HG02970 (cell line): ENCODE data around the gene ERICH4.
"Not testable (repeated sequence)": the region's sequence is repeated elsewhere in the genome, so short reads cannot be mapped to it uniquely, and the experiment has no call there.

Experiments used
- ATAC-seq: cut with Tn5 transposase; IDR thresholded peaks from one replicate; pipeline ENCODE4 v1.9.1; 2021; ENCODE audit warnings: mild to moderate bottlenecking, moderate library complexity, moderate number of reproducible peaks; ENCODE audit not compliant: unreplicated experiment, low FRiP score

The ERICH4 gene

DNA sequence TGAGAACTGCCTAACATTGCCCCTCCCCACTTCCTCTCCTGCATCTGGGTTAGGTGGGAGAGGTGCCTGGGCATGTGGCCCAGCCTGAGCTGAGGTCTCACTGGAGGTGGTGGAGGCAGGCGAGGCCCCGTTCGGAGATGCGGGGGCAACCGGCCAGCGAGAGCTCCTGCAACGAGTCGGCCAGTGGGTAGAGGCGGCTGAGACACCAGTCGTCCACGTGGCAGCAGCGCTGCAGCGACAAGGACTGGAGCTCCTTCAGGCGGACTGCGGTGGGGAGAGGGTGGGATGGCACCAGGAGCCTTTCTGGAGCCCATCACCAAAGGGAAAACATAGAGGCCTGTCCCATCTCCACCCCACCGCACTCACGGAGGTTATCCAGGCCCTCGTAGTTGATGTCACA is 9.8 kb upstream of the ERICH4 start:
- ATAC-seq: no peak

DNA sequence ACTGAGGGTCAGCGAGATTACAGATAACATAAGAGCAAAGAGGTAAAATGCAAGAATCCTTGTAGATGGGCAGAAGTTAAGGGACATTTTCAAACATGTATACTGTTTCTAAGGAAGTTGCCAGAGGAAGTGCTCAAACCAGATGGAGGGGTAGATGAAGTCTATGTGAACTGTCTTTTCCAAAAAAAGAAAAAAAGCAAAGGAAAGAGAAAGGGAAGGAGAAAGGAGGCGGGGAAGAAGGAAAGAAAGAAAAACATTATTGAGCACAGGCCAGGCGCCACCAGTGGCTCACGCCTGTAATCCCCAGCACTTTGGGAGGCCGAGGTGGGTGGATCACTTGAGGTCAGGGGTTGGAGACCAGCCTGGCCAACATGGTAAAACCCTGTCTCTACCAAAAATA is 8.5 kb upstream of the ERICH4 start:
- no peak for ATAC-seq

DNA sequence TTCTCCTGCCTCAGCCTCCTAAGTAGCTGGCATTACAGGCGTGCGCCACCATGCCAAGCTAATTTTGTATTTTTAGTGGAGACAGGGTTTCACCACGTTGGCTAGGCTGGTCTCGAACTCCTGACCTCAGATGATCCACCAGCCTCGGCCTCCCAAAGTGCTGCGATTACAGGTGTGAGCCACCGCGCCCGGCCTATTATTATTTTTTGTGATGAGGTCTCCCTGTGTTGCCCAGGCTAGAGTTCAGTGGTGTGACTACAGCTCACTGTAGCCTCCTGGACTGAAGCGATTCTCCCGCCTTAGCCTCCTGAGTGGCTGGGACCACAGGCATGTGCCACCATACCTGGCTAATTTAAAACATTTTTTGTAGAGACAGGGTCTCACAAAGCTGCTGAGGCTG is 7.6 kb upstream of the ERICH4 start:
- ATAC-seq: not testable (repeated sequence)

DNA sequence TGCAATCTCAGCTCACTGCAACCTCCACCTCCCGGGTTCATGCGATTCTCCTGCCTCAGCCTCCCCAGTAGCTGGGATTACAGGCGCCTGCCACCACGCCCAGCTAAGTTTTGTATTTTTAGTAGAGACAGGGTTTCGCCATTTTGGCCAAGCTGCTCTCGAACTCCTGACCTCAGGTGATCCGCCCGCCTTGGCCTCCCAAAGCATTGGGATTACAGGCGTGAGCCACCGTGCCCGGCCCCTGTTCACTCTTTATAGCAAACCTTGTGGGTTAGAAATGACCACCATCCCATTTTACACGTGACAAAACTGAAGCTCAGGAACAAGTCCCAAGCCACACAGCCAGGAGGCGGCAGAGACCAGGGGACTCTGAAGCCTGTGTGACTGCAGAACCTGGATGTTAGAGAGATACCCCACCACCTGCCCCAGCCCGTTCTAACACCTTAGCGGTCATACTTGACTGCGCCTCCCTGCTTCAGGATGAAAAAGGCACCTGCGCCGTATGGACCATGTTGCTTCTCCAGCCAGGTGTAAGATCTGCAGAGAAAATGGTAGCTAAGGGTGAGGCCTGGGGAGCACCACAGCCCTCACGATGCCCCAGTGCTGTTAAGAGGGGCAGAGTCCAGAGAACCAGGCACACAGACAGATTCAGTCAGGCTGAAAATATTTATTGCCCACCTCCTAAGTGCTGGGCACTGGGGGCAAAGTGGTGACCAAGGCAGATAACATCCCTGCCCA is 6.9 kb upstream of the ERICH4 start:
- ATAC-seq: no peak

DNA sequence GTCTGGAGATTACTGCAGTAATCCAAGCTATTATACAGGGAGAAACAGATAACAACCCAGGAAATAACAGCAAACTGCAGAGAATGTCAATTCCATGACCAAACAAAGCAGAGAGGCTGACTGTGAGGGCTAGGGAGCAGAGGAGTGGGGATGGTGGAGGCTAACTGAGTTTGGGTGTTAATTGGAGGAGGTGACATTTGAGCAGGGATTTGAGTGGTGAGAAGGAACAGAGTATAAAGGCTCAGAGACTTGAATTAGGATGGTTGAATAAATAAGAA is 6.3 kb upstream of the ERICH4 start:
- ATAC-seq: no peak

DNA sequence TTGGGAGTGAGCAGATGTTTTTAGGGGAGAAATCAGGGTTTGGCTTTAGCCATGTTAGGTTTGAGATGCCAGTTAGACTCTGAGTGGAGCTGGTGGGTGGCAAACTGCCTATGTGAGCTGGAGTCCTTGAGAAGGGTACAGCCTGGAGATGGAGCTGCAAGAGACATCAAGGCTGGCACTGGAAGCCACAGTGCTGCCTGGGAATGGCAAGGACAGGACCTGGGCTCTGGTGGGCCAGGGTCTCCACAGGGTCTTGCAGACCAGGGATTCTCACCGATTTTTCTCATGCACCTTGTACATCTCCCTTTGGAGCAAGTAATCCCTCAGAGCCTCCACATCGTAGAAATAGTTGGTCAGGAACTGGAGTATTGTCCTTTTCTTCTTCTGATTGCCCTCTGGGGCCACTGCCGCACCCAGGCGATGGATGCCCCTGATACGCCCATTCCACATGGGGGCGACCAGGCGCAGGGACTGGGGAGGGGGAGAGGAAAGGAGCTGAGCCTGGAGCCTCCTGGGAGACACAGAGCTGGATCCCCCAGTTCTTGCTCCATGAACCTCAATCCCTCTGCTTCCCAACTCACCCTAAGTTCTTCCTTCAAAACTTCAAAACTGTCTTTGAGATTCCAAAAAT is 4.9 kb upstream of the ERICH4 start:
- ATAC-seq: no peak

DNA sequence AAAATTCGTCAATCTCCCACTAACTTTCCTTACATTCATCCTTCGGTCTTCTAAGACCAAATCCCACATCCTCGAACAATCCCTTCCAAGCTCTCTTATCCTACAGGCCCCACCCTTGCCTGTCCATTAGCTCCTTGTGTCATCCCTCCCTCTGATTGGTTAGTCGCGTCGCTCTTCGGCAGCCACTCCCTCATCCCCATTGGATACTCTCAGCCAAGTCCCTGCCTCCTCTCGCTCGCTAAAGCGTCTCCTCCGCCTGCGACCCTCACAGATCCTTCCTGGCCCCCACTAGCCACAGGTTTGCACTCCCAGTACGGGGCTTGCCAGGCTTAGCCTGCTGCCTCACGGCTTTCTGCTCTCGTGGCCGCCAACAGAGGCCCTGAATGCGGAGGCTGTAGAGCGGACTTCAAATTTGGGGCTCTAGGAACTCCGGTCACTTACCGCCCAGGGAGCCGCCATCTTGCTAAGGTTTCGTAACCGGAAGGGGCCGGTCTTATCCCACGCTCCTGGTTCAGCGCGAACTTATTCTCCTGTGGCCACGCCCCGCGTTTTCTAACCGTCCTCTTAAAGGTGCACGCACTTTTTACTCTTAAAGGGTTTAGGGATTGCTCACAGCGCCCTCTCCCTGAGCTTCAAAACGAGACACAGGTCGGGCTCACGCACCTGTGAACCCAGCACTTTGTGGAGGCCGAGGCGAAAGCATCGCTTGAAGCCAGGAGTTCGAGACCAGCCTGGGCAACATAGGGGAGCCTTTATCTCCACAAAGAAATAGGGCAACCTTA is 3.3 kb upstream of the ERICH4 start, which contains the start of gene DMAC2:
DMAC2 (minus strand) TSS at position 472 of the 782 bp plus-strand sequence; CDS start at position 459, 13 bp downstream.
- ATAC-seq: peak; percentile 76

DNA sequence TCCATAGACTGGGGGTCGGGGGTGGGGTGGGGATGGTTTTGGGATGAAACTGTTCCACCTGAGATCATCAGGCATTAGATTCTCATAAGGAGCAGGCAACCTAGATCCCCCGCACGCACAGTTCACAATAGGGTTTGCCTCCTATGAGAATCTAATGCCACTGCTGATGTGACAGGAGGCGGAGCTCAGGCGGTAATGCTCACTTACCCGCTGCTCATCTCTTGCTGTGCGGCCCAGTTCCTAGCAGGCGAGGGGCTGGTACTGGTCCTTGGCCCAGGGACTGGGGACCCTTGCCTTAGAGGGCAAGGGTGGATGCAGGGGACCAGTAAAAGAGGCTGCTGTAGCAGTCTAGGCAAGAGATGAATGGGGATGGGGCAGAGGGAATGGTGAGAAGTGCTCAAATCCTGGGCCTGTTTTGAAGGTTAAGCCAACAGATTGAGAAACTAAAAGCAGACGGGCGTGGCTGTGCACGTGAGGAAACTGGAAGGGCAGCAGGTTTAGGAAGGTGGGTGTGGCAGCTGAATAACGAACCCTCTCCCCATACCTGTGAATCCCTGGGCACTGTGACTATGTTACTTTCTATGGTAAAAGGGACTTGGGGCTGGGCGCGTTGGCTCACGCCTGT is 1.5 kb upstream of the ERICH4 start:
- no peak for ATAC-seq

DNA sequence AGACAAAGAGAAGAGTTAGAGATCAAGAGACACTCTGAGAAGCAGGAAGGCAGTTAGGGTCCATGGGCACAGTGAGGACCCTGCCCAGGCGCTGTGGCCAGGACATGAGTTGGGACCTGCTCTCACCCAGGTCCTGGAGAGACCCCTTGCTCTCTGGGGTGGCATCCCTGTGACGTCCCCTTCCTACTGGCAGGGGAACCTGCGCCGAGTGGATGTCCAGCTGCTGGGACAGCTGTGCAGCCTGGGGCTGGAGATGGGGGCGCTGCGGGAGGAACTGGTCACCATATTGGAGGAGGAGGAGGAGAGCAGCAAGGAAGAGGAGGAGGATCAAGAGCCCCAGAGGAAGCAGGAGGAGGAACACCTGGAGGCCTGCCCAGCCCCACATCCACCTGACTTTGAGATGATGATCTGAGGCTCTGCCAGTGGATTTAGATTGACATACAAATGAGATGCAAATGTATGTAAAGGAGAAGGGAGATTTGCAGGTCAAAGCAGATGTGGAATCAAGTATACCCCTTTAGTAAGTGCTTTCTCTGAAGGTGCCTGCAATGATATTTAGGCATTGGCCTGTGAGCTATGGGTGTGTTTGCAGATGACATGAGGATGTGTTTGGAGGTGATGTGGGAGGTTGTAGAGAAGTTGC is 978 bp downstream of the ERICH4 start:
- no peak for ATAC-seq

DNA sequence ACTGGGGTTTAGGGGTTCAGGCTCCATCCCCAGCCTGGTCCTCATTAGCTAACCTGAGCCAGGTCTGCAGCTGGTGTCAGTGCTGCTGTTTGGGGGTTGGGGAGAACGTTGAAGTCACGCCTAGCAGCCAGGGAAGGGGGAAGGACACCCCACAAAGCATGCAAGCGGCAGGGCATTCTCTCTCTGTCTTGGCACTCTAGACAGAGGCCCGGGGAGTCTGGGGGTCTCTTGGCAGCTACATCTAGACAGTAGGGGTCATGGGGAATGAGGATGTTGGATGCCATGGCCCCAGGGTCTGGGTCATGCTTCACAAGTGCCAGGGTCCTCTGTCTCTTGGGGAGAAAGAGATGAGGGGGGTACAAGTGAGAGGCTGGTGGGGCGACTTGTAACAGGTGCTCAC is 2.6 kb downstream of the ERICH4 start:
- ATAC-seq: no peak

DNA sequence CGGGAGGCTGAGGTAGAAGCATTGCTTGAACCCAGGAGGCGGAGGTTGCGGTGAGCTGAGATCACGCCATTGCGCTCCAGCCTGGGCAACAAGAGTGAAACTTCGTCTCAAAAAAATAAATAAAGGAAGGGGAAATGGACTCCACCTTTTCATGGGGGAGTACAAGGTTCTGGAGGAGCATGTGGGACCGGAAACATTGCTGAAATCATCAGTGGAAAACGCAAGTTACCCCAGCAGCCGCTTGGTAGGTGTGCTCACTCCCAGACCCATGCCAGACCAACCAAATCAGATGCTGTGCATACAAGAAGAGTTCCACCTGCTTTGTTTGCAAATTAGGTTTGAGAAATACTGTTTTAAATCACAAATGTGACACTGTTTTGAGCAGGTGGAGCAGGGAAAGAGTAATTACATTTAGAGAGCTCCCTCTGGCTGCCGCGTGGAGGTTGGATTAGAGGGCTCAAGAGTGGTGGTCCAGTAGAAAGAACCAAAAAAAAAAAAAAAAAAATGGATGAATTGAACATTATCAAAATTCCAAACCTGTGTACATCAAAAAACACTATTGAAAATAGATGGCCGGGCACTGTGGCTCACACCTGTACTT is 4.9 kb downstream of the ERICH4 start:
- no peak for ATAC-seq

DNA sequence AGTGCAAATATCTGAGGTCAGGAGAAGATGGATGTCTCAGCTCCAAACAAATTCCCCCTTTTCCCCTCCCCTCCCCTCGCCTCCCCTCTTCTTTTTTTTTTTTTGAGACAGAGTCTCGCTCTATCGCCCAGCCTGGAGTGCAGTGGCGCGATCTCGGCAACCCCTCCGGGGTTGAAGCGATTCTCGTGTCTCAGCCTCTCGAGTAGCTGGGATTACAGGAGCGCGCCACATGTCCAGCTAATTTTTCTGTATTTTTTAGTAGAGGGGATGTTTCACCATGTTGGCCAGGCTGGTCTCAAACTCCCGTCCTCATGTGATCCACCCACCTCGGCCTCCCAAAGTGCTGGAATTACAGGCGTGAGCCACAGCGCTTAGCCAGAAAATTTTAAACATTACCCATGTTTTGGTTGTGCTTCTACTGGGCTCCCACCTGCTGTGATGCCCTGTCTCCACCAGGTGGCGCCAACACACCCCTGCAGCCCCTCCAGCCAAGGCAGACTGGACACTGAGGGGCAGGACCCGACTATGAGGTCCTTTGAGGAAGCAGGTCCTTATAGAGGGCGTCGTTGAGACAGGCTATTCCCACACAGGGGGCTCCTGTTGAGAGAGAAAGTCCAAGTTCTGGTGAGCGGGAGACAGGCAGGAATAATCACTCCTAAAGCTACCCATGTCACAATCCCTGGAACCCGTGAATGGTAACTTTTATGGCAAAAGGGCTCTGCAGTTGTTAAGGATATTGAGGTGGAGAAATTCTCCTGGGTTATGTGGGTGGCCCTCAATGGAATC is 6.3 kb downstream of the ERICH4 start:
- ATAC-seq: no peak

DNA sequence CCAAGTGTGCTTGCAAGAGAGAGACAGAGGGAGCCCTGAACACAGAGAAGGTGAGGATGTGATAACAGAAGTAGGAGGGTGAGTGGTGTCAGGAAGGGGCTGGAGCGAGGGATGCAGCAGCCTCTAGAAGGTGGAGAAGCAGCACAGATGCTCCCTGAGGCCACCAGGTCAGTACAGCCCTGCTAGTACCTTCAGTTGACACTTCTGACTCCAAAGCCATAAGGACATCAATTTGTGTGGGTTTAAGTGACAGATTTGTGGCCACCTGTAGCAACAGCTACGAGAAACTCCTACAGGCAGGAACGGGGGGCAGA is 6.9 kb downstream of the ERICH4 start:
- ATAC-seq: no peak

DNA sequence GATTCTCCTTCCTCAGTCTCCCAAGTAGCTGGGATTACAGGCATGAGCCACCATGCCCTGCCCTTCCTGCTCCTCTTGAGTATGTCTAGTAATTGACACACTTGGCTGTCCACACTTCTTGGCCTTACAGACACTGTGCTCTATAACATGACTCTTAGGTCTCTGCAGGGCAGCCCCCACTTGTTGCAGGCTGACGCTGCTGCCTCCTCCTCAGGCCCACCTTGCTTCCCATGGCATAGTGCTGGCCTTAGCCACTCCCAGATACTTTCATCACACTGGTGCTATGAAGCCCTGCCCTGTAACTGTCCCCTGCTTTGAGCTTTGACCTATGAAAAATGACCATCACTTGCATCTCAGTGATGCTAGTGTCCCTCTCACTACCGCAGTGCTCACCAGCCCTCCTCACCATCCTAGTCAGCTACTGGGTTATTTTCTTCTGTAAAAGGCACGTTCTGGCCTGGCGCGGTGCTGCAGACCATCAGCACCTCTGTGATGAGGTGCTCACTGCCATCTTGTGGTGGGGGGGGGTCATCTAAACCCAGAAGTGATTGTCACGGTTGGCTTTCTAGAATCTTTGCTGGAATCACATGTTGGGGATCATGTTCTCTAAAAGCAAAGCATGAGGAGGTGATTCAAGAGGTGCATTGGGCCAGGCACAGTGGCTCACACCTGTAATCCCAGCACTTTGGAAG is 9.8 kb downstream of the ERICH4 start:
- ATAC-seq: no peak

GRCh38 chr19:41455936-41456335 is 13.0 kb downstream of the ERICH4 start:
- ATAC-seq: no peak

- ATAC-seq: no peak
Measured at GRCh38 chr19:41456342-41456918, 13.5 kb downstream of the ERICH4 start.

- peak; percentile 71 for ATAC-seq
Measured at GRCh38 chr19:41457241-41457640, 14.3 kb downstream of the ERICH4 start.

DNA sequence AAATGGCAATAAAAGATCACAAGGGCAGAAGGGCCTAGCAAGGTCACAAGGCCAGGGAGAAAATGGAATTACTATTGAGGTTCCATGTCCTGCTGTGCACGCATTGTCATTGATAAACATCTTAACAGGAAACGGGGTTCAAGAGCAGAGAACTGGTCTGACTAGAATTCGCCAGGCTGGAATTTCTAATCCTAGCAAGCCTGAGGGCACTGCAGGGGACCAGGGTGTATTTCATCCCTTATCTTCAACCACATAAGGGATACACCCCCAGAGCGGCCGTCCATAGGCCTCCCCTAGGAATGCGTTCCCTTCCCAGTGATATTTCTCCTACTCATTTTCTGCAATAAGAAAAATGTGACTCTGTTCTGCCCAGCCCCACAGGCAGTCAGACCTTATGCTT is 19.5 kb downstream of the ERICH4 start:
- no peak for ATAC-seq
